ENCODE results near the gene HOOK2. TPM values are rescaled to one million over a fixed set of nuclear protein-coding genes. Genes with fewer than 3 reads are reported as not detected.
A peak's percentile ranks its signal among the peaks of the same experiment; 100 is the strongest.

The HOOK2 gene
- total RNA-seq, 1 donor from 2014 or later, result 58.5 TPM

- peak overlapping the region; percentile 68 to 70 for H3K4me3 ChIP-seq
- intact Hi-C loops (cut with DNase I), result loop anchor here (1.0 to 5.0 kb wide), 3 partner anchors 19 to 1590 kb away; partner anchors contain the start of genes IER2 and STX10
- H3K27ac ChIP-seq, result peak overlapping the region; percentile 93 to 96
- H3K9me3 ChIP-seq, result no peaks in the 10 kb centered on the region
- peak; percentile 43 to 89 for DNase-seq (ENCODE audit: low spot score in 2 of 2)
- peaks cover 21 to 49% of the 10 kb centered on the region in 2 donors for H3K4me1 ChIP-seq
- no peaks in the 10 kb centered on the region for H3K36me3 ChIP-seq
- no peaks in the 10 kb centered on the region for H3K27me3 ChIP-seq
- TF ChIP-seq CTCF (IDR thresholded peaks at IDR 0.05), result peak; percentile 97 to 98 (median 98)
These were observed 2.1 kb upstream of the HOOK2 start for GRCh38 chr19:12777217-12778016.

- peak; percentile 48 to 57 (median 54) for TF ChIP-seq CTCF (IDR thresholded peaks at IDR 0.05)
These were observed 1.8 kb downstream of the HOOK2 start for GRCh38 chr19:12773571-12773970.

GRCh38 chr19:12772323-12772722, 3.0 kb downstream of the HOOK2 start:
- Histone ChIP-seq H3K27ac (peak overlapping the region; percentile 72 to 86), H3K9me3 (no peaks in the 10 kb centered on the region), H3K4me3 (peak overlapping the region in 1 of 2 donors; percentile 13), H3K27me3 (no peaks in the 10 kb centered on the region), H3K4me1 (peaks cover 10 to 31% of the 10 kb centered on the region in 2 donors), H3K36me3 (peaks cover 5 to 7% of the 10 kb centered on the region in 2 donors)
- TF ChIP-seq CTCF (IDR thresholded peaks at IDR 0.05), result no peak
- intact Hi-C loops (cut with DNase I), result loop anchor here (5.0 kb wide), 1 partner anchor 35 kb away; the partner anchor contains the start of gene RNASEH2A
- peak in 1 of 2 donors; percentile 79 for DNase-seq (ENCODE audit: low spot score in 2 of 2)

More at GRCh38 chr19:12773571-12773970, 1.8 kb downstream of the HOOK2 start:
- intact Hi-C loops (cut with DNase I), result loop anchor here (5.0 kb wide), 1 partner anchor 34 kb away; the partner anchor contains the start of gene RNASEH2A
- H3K4me3 ChIP-seq, result peak overlapping the region in 1 of 2 donors; percentile 23
- peaks cover 0 to 7% of the 10 kb centered on the region in 2 donors for H3K36me3 ChIP-seq
- H3K27me3 ChIP-seq, result no peaks in the 10 kb centered on the region
- H3K27ac ChIP-seq, result peak overlapping the region; percentile 72 to 86
- H3K9me3 ChIP-seq, result no peaks in the 10 kb centered on the region
- H3K4me1 ChIP-seq, result peaks cover 12 to 34% of the 10 kb centered on the region in 2 donors
- peak in 1 of 2 donors; percentile 85 for DNase-seq (ENCODE audit: low spot score in 2 of 2)

- H3K9me3 ChIP-seq, result no peaks in the 10 kb centered on the region
- no peak for TF ChIP-seq CTCF (IDR thresholded peaks at IDR 0.05)
- peak overlapping the region in 1 of 2 donors; percentile 86 for H3K27ac ChIP-seq
- H3K27me3 ChIP-seq, result no peaks in the 10 kb centered on the region
- intact Hi-C loops (cut with DNase I), result loop anchor here (5.0 kb wide), 1 partner anchor 36 kb away; the partner anchor contains the start of gene RNASEH2A
- DNase-seq (ENCODE audit: low spot score in 2 of 2), result no peak
- no peak overlapping the region for H3K4me3 ChIP-seq
- H3K4me1 ChIP-seq, result peaks cover 10 to 28% of the 10 kb centered on the region in 2 donors
- peaks cover 5 to 7% of the 10 kb centered on the region in 2 donors for H3K36me3 ChIP-seq
These were observed 4.4 kb downstream of the HOOK2 start for GRCh38 chr19:12770922-12771321.

- H3K36me3 ChIP-seq, result peaks cover 8 to 10% of the 10 kb centered on the region in 2 donors
- no peaks in the 10 kb centered on the region for H3K27me3 ChIP-seq
- DNase-seq (ENCODE audit: low spot score in 2 of 2), result no peak
- no peaks in the 10 kb centered on the region for H3K9me3 ChIP-seq
- no peak overlapping the region for H3K4me3 ChIP-seq
- no peak overlapping the region for H3K27ac ChIP-seq
- intact Hi-C loops (cut with DNase I), result loop anchor here (5.0 kb wide), 1 partner anchor 38 kb away; the partner anchor contains the start of gene RNASEH2A
- TF ChIP-seq CTCF (IDR thresholded peaks at IDR 0.05), result no peak
- peaks cover 7 to 26% of the 10 kb centered on the region in 2 donors for H3K4me1 ChIP-seq
These were observed 5.7 kb downstream of the HOOK2 start for GRCh38 chr19:12769689-12770088.

Data from ascending aorta (tissue), 2 donors.